ENCODE data around the gene SOX1. TPM values are rescaled to one million over a fixed set of nuclear protein-coding genes. Genes with fewer than 3 reads are reported as not detected.

SOX1 gene
- total and polyA plus RNA-seq, 2 donors (not counting 3 experiments of a cell fraction or from before 2014, with no cell fraction given): not detected

- Histone ChIP-seq H3K9ac (replicated peaks; ENCODE audit: extremely low read depth, insufficient read depth, low read length) (no peak overlapping the region), H3K79me2 (ENCODE audit: control insufficient read depth, insufficient read depth, low read length) (no peaks in the 10 kb centered on the region), H2AFZ (ENCODE audit: low read depth, low read length) (no peak overlapping the region), H3K36me3 (ENCODE audit: control insufficient read depth in 2 of 2, extremely low read depth in 1 of 2, insufficient read depth in 2 of 2, low read length in 2 of 2) (no peaks in the 10 kb centered on the region), H4K20me1 (replicated peaks; ENCODE audit: control insufficient read depth, extremely low read depth, insufficient read depth, low read length) (no peaks in the 10 kb centered on the region), H3K27me3 (ENCODE audit: control insufficient read depth in 2 of 2, insufficient read depth in 2 of 2, low read length in 2 of 2) (peaks cover 17 to 24% of the 10 kb centered on the region in 2 experiments), H3K9me3 (replicated peaks; ENCODE audit: control insufficient read depth, insufficient read depth, low read length) (no peaks in the 10 kb centered on the region), H3K9me1 (replicated peaks; ENCODE audit: control insufficient read depth, extremely low read depth, insufficient read depth, low read length) (no peaks in the 10 kb centered on the region), H3K27ac (ENCODE audit: insufficient read depth, low read depth, low read length) (no peak overlapping the region), H3K4me3 (replicated peaks in 1 of 3; ENCODE audit: insufficient read depth in 1 of 3, low read depth in 1 of 3, low read length in 3 of 3) (no peak overlapping the region), H3K4me2 (ENCODE audit: insufficient read depth, low read length) (no peak overlapping the region), H3K4me1 (ENCODE audit: control insufficient read depth, extremely low read depth, insufficient read depth, low read length) (no peaks in the 10 kb centered on the region)
- TF ChIP-seq JUN (IDR thresholded peaks at IDR 0.05; ENCODE audit: borderline replicate concordance, insufficient read depth, insufficient read length, low read depth) (no peak), GATA2 (IDR thresholded peaks at IDR 0.05; ENCODE audit: insufficient read depth, insufficient read length, low read depth, low read length) (no peak), FOS (IDR thresholded peaks at IDR 0.05; ENCODE audit: borderline replicate concordance, insufficient read depth, low read length) (no peak), POLR2AphosphoS5 (IDR thresholded peaks at IDR 0.05; ENCODE audit: insufficient read depth, low read depth, low read length) (no peak), EZH2 (IDR thresholded peaks at IDR 0.05; ENCODE audit: borderline replicate concordance, low read depth, low read length, severe bottlenecking) (no peak), MYC (IDR thresholded peaks at IDR 0.05; ENCODE audit: low read depth, low read length) (no peak), POLR2A (IDR thresholded peaks at IDR 0.05; ENCODE audit: low read depth, low read length) (no peak), MAX (IDR thresholded peaks at IDR 0.05; ENCODE audit: insufficient read depth, insufficient read length) (no peak), CTCF (IDR thresholded peaks at IDR 0.05; ENCODE audit: extremely low read depth in 1 of 2, insufficient read depth in 1 of 2, low read depth in 1 of 2, low read length in 2 of 2) (no peak)
- POLR2A ChIA-PET: no interaction called here
- BruUV-seq (replicated peaks): no TSS peak
- dilution Hi-C loops (cut with MboI; ENCODE audit: extremely low pct_ligation_motif_present, low sequenced_read_pairs) (no loop called here), intact Hi-C loops (cut with micrococcal nuclease) (no loop called here)
- CTCF ChIA-PET: no interaction called here
- FAIRE-seq: no peak
- DNase-seq (ENCODE audit: low read depth, low spot score): no peak
Measured at GRCh38 chr13:112103260-112103838, 36.4 kb downstream of the SOX1 start.
